Kidney tubule cell (primary cell): Measurements from ENCODE around the gene FAM210A.
A peak's percentile ranks its signal among the peaks of the same experiment; 100 is the strongest.

ENCODE experiments used
- DNase-seq: peaks from one replicate; pipeline ENCODE4 v3.0.0-alpha.2; 2018; ENCODE audit warnings: low spot score

The FAM210A gene

DNA sequence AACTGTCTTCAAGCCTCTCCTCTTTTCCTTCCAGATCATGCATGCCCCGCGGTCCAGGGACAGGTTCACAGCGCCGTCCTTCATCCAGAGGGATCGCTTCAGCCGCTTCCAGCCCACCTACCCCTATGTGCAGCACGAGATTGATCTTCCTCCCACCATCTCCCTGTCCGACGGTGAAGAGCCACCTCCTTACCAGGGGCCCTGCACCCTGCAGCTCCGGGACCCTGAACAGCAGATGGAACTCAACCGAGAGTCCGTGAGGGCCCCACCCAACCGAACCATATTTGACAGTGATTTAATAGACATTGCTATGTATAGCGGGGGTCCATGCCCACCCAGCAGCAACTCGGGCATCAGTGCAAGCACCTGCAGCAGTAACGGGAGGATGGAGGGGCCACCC, 81.3 kb downstream of the FAM210A start:
- DNase-seq = no peak

DNA sequence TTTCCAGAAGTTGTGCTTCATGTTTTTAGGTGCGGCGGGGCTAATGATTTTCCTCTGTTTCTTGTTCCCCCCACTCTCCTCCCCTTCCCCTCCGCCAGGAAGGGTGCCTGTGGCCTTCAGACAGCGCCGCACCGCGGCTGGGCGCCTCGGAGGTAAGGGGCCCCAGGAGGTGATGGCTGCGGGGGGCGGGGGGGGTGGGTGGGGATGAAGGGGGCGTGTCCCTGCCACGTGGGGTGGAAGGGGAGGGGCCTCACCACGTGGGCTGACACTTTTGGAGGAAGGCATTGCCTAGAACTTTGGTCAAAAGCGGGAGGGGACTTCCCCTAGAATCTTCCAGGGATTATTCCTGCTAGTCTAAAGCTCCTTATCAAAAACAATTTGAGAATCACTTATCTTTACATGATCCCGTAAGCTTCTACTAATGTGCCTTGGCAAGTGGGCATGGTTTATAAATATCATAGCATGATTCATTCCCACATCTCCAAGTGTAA, 83.1 kb downstream of the FAM210A start:
- no peak for DNase-seq

DNA sequence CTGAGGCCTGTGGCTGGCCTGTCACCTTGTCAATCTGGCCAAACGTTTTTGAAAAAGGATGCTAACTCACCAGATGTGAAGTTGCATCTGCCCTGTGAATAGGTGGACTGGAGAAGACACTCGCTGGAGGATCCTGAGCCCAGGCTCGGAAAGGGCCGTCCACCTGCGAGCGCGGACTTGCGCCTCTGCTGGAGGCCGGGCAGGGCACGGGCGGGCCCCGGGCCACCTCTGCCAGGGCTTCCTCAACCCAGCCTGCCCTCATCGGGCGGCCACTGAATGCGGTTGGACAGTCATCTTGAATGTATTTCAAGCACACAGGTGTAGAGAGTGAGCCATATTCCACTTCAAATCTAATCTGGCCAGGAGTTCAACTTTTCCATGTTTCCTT, 83.9 kb downstream of the FAM210A start:
- no peak for DNase-seq

DNA sequence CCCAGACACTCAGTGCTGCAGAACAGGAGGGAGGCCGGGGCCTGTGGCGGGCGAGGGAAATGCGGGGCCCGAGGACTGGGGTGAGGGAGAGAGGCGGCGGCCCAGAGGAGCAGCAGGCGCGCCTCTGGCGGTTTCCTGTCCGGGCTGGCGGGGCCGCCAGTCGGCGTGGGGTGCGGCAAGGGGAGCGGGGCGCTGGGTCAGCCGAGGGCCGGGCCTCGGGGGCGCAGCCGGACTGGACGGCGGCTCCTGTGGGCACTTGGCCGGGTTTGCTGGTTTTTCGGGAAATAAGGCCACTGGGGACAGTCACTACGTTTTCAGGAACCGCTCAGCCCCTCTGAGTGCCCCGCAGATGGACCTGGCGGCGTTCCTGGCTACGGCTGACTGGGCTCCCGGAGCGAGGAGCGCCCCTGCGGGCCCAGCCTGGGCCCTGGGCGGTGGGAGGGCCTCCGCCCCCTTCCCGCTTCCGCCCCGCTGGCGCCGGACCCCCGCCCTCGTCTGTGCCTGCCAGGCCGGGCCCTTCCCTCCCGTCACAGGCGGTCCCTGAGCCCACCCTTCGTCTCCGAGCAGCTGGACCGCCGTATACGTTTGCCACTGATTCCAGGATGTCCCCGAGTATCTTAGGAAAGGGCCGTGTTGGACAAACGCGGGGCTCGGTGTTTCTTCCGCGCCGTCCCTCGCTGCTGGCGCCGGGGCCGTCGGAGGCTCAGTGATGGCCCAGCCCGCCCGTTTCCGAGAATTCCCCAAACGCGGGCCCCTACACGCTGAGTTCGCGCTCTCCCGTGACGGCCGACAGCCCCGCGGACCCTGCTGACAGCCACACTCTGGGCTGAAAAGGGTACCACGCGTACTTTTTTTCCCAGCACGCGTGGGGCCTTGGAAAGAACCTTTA, 84.6 kb downstream of the FAM210A start:
- peak; percentile 6 for DNase-seq

DNA sequence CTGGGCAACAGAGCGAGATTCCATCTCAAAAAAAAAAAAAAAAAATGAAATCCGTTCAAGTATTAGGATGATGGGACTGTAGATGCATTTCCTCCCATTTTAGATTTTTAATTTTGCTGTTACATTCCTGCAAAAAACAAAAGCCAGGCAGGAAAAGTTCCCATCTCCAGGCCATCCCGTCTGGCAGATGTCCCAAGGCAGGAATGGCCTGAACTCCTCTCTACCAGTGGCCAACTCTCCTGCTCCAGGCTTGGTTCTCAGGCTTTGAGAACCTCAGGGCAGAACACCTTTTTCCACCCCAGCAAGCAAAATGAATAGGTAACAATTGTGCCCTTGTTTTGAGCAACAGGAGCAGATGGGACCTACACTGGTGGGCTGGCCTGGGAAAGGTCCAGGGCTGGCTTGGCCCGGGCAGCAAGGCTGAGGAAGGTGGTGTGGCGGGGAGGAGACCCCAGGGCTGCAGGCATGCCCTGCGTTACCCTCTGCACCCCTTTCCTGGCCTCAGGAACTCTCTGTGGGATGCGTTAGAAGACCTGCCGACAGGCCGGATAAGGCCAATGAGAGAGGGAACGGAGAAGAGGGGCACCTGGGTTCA, 86.0 kb downstream of the FAM210A start:
- no peak for DNase-seq

DNA sequence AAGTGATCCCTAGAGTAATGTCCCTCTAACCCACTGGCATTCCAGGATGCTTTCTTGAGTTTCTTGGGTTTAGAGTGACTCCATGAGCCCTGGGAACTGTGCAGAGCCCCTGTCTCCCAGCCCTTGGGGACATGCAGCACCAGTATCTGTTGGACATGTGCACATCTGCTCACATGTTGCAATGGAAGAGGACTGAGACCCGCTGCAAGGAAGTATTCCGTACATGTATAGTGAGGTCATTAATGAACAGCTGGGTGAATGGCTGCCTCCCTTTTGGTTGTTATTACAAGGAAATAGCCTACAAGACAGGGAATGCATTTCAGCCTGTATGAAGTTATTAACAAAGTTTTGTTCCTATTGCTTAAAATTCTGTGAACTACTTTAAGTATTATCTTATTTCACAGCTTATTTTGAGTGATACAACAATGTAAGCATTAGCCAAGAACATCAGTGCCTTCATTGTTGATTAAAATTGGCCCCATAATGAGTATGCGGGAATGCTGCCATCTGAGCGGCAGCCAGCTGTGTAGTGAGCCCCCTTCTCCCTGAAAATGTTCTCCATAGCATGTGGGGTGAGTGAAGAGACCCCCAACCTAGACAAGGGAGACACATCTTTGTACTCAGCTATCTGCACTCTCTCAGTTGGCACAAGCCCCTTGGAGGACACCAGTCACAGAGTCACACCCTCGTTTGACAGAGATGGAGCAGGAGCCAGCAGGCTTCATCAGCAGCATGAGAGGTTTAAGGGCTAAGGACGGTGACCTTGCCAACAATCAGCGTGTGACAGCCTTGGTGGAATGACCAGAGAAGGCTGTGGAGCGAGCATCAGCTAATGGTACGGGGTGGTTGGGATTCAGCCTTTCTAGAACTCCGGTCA, 87.4 kb downstream of the FAM210A start:
- DNase-seq = no peak

DNA sequence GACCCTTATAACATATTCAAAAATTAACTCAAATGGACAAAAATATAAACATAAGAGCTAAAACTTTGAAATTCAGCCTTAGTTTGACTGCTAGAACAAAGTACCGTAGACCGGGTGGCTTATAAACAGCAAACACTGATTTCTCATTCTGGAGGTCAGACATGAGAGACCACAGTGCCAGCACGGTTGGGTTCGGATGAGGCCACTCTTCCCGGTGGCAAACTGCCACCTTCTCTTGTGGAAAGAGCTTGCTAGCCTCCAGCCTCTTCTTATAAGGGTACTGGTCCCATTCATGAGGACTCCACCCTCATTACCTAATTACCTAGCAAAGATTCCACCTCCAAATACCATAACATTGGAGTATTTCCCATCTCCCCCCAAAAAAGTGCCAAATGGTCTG, 91.3 kb downstream of the FAM210A start:
- no peak for DNase-seq

DNA sequence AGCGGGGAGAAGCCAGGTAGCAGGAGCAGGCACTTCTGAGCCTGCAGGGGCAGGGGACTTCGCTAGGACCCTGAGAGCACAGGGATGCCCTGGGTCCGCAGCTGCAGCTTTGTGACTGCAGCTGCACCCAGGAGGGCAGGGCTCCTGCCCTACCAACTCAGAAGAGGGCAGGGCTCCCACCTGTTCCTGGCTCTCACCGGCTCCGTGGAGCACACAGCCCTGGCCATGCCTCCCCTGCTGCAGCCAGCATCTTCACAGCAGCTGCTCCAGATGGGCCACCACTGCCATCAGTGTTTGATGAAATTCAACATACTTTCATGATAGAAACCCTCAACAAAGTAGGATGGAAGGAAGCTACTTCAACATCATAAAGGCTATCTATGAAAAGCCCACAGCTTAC, 92.7 kb downstream of the FAM210A start:
- no peak for DNase-seq

DNA sequence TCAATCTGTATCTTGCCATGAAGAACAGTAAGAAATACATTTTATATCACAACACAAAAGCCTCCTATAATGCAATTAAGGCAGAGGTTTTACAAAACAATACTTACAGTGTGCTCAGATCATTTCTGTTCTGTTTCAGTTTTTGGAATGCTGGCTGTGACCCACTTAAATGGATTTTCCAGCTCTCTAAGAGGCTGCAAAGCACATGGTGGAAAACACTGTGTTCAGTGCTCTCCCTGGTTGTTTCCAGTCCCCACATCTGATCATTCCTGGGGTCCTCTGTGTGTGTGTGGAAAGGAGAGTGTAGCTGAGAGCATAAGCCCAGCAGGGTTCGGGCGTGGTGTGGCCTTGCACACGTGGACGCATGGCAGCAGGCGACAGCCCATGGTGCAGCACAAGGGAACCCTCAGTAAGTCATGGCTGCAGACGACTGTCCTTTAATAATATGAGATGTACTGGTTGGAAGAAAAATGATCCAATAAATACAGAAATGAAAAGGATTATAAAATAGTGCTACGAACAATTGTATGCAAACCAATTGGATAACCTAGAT, 95.6 kb downstream of the FAM210A start:
- DNase-seq = no peak

DNA sequence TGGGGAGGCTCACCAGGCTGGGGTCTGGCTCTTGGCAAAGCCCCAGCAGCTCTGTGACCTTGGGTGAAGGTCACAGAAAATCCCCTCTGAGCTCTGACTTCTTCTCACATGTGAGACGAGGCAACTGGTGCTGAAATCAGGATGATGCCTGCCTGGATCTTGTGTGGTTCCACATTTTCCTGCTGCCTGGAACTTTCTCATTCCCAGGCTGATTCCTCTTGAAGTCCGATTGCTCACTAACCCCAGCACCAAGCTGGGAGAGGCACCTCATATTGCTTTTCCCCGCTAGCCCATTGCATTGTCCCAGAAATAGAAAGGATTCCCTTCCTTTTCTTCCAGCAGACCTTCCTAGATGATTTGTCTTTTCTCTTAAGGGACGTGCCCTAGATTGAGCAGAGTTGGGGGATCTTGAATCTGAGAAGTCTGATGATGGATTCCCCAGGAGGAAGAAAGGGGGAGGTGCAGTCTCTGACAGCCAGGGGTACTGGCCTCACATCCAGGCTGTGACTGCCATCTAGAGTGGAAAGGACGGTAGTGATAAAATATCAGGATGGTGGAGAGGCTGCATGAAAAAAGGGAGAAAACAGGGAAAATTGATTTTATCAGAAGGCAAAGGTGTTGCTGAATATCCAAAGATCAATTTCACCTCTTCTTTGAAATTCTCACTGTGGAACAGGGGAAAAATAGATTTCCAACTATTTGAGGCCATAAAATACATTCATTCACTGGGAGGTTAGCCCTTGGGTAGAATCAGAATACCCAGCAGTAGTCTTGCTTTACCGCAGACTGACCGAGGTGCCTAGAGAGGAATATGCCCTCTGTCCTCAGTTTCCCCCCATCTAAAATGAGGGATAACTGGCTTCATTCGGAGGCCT, 96.3 kb downstream of the FAM210A start:
- peak; percentile 65 for DNase-seq

DNA sequence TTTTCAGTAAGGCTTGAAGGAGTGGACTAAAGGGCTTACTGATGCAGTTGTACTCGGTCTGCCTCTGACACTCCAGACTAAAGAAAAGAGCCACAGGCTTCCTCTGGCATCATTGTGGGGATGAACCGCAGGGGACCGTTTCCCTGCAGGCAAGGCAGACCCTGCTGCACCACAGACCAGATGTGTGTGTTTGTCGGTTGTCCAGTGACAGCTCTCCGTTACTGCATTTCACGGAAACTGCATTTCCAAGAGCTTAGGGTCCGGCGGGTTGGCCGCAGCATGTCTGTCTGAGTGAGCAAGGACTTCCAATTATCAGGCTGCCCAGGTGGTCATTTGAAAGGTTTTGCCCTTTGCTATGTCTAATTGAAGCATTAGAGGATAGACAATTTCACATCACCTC, 98.1 kb downstream of the FAM210A start:
- no peak for DNase-seq

DNA sequence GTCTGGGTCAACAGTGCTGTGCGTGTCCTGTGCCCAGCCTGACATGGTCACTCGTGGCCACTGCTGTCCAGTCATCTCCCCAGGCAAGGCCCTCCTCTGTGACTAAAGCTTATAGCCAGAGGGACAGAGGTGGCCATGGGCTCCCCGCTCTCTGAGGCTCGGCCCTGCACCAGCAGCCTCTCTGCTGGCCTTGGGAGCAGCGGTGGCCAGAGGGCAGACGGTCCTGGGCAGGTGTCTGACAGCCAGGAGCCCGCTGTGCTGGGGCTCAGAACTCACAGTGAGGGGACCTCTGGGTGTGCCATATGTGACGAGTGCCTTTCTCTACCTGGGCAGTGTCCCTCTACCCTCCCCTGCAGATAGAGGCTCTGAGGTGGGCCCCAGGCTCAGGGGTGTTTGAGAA, 98.7 kb downstream of the FAM210A start:
- DNase-seq = no peak

DNA sequence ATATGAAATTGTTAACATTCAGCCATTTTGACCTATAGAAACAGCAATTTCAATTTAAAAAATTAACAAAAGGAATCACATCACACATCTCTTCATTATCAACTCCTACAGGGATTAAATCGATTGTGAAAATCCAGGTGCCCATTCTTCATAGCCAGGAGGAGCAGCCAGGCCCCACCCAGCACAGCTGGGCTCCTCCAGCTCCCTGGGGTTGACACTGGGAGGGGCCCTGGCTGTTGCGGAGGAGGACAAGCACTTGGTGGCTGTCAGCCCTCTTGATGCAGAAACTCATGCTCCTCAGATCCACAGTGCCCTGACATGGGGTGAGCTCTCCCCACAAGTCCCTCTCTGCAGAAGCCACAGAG, 99.8 kb downstream of the FAM210A start:
- DNase-seq = no peak

DNA sequence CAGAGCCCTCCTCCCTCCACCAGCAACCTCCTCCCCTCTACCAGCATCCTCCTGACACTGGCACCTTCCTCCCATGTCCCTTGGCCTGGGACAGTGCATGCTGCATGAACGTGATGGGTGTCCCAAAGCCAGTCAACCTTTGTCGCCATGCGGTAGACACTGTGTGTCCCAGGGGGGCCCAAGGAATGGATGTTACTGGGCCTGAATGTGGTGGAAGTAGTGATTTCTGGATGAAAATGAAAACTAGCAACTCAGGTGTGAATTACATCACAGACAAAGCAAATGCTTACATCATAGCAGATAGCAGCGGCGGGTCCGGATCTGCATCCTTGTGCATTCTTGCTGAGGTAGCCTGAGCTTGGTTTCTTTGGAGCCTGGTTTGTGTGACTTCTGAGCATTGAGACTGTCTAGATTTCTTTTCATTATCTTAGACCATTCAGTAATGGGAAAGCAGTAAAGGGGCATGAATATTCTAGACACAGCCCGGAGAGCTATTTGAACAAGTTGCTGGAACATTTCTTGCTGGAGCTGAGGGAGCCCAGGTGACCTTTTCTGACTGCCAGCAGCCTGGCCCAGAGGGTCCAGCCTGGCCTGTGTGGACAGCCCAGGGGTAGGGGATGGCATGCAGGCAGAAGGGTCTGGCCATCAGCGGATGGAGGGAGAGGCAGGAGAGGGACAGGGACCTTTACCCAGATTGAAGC, 100.4 kb downstream of the FAM210A start:
- no peak for DNase-seq

DNA sequence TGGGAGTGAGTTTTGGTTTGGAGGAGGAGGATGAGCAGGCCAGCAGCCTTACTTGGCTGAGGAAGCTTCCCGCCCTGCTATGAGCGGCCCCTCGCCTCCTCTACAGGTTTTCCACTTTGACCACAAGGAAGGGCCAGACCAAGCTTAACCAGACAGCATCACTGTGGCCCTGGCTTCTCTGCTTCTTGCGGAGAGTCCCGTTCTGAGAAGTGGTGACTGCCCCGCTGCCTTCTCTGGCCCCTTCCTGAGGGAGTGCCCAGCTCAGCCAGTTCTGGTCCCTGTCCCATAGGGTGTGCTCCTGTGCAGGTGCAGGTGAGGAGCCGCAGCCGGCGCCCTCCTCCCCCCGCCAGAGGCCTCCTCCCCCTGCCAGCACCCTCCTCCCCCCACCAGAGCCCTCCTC, 101.0 kb downstream of the FAM210A start:
- DNase-seq = no peak

DNA sequence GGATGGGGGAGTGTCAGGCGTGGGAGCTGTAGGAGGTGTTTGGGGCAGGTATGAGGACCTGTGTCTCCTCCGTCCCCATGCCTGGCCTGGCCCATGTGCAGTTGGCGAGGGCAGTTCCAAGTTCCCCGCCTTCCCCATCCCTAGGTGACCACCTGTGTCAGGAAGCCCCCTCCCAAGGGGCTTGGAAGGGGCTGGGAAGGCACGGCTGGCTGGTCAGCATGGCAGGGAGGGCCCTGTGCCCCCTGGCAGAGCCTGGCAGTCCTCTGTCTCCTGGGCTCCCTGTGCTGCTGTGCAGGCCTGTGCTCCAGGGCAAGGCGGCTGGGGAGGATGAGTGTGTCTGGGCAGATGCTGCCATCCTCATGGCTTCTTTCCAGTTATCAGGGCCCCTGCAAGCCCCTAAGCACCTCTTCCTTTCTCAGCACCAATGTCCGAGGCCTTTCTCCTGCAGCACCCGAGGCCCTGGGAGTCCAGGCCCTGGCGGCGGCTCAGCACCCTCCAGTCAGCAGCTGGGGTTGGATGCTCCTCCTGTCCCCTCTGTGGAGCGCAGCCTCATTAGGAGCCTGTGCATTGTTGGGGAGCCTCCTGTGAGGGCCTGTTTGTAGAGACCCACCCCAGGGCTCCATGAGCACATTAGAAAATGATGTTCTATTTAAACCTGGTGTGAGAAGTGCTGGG, 101.7 kb downstream of the FAM210A start:
- DNase-seq = no peak

DNA sequence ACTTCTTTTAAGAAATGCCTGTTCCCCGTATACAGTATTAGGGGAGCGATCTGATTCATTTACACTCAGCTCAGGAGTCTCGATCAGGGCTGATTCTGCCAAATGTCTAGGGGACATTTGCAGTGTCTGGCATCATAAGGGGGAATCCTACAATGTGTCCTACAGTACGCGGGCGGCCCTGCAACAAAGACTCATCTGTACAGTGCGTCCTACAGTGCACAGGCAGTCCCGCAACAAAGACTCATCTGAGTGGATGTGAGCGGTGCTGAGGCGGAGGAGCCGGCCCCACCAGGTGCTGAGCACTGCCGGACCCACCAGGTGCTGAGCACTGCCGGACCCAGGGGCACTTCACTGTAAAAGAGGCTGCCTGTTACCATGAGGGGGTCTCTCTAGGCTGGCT, 102.5 kb downstream of the FAM210A start:
- DNase-seq = no peak

DNA sequence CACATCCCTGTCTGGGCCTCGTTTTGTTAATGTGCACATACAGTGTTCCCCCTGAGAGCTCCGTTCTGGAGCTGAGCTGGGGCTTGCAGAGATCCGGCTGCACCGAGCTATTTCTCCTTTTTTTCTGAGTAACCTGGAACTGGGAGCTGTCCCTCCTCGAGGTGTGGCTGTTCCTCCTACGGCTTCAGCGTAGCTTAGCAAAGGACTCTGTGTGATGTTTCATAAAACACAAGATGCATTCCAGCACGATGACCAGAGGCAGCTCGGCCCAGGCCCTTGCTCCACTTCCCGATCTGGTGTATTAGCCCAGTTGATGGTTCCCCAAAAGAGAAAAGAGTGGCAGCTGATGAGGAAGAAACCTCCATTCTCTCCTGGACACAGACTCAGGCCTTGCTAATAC, 103.0 kb downstream of the FAM210A start:
- DNase-seq = no peak

DNA sequence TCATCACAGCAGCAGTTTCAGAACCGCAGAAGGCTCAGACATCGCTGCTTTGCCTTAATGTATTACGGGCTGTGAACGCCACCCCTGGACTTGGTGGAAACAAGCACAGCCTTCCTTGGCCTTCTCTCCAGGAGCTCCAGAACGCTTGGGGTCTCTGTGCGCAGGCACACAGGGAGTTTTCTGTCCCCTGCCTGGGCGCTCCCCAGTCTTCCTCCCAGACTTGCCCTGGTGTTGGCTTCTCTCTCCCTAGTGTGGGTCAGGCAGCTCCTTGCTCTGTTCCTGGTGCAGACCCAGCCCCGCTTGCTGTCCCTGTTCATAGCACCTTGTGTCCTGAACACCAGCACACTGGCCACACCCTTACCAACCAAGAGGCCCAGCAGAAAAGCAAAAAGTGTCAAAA, 103.6 kb downstream of the FAM210A start:
- no peak for DNase-seq
